ENCODE results near the gene PPM1H.

The PPM1H gene

DNA sequence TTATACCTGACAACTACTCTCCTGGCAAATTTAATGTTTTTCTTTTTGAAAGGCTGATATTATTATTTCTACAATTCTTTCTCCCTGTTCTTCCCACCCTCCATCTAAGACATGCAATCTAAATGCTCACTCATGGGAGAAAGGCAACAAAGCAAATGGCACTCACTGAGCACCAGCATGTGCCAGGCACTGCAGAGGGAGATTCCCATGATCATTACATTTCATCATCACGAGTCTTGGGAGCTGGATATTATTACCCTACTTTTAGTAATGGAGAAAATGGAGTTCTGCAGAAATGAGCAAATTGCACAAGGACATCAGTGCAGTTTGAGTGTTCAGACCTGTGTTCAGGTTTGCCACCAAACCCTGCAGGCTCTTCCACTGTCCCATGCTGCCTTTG is 27.9 kb downstream of the PPM1H start:
- H3K4me3 ChIP-seq (ENCODE audit: low read depth, low read length) = no peak overlapping the region
- TF ChIP-seq, protein P1, sequence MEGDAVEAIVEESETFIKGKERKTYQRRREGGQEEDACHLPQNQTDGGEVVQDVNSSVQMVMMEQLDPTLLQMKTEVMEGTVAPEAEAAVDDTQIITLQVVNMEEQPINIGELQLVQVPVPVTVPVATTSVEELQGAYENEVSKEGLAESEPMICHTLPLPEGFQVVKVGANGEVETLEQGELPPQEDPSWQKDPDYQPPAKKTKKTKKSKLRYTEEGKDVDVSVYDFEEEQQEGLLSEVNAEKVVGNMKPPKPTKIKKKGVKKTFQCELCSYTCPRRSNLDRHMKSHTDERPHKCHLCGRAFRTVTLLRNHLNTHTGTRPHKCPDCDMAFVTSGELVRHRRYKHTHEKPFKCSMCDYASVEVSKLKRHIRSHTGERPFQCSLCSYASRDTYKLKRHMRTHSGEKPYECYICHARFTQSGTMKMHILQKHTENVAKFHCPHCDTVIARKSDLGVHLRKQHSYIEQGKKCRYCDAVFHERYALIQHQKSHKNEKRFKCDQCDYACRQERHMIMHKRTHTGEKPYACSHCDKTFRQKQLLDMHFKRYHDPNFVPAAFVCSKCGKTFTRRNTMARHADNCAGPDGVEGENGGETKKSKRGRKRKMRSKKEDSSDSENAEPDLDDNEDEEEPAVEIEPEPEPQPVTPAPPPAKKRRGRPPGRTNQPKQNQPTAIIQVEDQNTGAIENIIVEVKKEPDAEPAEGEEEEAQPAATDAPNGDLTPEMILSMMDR (IDR thresholded peaks at IDR 0.05; ENCODE audit: low read depth, low read length) = no peak

DNA sequence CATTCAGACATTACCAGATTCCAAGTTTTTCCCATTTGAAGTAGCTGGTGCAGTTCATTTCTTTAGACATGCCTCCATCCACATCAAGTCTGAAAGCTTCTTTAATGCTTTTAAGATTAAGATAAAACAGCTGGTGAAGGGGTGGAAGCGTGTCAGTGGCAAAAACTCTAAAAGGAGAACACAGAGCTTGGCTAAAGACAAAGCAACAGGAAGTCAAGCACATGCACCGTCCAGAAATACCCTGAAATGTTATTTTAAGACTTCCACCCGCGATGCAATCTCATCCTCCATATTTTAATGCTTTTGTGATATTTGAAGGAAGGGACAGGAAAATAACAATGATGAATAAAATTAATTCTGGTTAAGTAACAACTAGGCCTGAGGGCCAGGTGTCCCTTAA is 31.8 kb downstream of the PPM1H start:
- H3K4me3 ChIP-seq (ENCODE audit: low read depth, low read length) = no peak overlapping the region
- TF ChIP-seq, protein P1 (IDR thresholded peaks at IDR 0.05; ENCODE audit: low read depth, low read length) = no peak

DNA sequence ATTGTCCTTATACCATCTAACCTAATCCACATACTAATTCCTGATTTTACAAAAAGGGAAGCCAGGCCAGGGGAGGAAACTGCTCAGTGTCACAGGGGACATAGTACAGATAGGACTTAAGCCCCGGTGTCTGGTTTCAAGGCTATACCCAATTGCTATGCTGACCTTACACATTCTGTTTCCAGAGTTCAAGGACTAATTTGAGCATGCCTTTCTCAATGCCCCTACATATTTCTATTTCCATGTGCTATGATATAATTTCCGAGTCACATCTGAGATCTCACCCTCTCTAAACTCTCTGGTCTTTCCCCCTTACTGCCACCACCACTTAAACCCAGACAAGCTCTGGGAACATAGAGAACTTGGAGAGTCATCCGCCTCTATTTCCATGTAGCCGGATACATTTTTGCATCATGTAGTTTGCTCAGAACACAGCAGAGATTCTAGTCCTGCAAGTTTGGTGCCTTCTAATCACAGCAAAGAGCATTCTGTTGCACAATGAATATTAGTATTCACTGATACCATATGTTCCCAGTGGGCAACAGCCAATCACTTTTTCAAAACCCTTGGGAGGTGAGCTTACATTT is 34.2 kb downstream of the PPM1H start:
- no peak overlapping the region for H3K4me3 ChIP-seq (ENCODE audit: low read depth, low read length)
- TF ChIP-seq, protein P1 (IDR thresholded peaks at IDR 0.05; ENCODE audit: low read depth, low read length) = no peak

DNA sequence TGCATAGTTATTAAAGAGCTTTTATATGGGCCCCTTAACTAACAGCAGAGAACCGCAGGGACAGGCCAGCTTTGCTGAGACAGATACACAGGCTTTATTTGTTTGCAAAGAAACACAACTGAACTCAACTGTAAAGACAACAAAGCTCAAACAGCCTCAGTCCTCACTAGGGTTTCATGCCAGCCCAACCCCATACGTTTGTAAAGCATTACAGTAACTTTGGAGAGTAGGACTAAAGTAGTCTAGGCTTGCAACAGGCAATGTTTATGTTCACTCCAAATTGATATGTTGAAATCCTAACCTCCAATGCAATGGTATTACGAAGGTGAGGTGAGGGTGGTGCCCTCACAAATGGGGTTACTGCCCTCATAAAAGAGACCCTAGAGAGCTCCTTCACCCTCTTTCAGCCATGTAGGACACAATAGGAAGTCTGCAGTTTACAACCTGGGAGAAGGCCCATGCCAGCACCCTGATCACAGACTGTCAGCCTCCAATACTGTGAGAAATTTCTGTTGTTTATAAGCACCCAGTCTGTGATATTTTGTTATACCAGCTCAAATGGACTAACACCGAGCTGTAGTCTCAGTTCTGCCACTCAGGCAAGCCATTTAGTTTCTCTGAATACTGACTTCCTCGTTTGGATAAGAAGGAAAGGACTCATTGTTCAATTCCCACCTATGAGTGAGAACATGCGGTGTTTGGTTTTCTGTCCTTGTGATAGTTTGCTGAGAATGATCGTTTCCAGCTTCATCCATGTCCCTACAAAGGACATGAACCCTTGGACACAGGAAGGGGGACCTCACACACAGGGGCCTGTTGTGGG is 35.2 kb downstream of the PPM1H start:
- TF ChIP-seq, protein P1 (IDR thresholded peaks at IDR 0.05; ENCODE audit: low read depth, low read length) = no peak
- H3K4me3 ChIP-seq (ENCODE audit: low read depth, low read length) = no peak overlapping the region

DNA sequence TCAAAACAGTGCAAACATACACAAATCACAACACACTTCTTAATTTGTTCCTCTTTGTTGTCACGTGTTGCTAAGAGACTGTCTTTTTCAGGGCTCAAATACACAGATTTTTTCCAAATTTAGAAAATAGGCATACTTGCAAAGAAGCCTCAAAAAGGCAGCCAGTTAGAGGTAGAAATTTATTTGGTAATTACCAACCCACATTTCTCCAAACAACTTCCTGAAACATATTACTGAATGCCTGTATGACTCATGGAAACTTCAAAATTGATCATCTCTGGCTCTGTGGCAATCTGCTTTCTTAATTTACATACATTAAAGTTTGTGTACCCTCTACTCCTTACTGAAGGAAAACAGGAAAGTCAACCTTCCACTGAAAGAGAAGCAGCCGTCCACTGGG is 36.4 kb downstream of the PPM1H start:
- no peak overlapping the region for H3K4me3 ChIP-seq (ENCODE audit: low read depth, low read length)
- TF ChIP-seq, protein P1 (IDR thresholded peaks at IDR 0.05; ENCODE audit: low read depth, low read length) = no peak

DNA sequence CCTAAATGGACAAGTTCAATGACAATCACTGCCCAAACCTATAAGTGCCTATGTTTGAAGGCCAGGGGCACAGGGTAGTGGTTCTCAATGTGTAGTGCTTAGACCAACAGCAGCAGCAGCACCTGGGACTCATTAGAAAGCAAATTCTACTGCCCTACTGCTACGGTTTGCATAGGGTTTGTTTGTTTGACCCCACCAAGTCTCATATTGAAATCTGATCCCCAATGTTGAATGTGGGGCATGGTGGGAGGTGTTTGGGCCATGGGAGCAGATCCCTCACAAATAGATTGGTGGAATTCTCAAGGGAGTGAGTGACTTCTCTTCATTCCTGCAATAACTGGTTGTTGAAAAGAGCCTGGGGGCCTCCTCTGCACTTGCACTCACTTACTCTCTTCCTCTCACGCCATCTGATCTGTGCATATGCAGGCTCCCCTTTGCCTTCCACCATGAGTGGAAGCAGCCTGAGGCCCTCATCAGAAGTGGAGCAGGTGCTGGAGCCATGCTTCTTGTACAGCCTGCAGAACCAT is 39.5 kb downstream of the PPM1H start:
- TF ChIP-seq, protein P1 (IDR thresholded peaks at IDR 0.05; ENCODE audit: low read depth, low read length) = no peak
- H3K4me3 ChIP-seq (ENCODE audit: low read depth, low read length) = no peak overlapping the region

DNA sequence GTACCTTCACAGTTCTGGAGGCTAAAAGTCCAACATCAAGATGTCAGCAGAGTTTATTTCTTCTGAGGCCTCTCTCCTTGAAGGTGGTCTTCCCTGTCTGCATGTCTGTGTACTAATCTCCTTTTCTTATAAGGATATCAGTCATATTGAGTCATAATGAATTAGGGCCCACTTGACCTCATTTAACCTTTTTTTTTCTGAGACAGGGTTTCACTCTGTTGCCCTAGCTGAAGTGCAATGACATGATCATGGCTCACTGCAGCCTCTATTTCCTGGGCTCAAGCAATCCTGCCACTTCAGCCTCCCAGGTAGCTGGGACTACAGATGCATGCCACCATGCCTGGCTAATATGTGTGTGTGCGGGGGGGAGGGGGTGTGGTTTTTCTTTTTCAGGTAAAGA is 41.7 kb downstream of the PPM1H start:
- TF ChIP-seq, protein P1 (IDR thresholded peaks at IDR 0.05; ENCODE audit: low read depth, low read length) = no peak
- no peak overlapping the region for H3K4me3 ChIP-seq (ENCODE audit: low read depth, low read length)
